Activated CD4-positive, alpha-beta T cell treated with anti-CD3 and anti-CD28 coated beads, Interleukin-2, amount 50 U/mL, for 1 hour (primary cell): Measurements from ENCODE around the gene LPAR1.
"Not testable (repeated sequence)": the region's sequence is repeated elsewhere in the genome, so short reads cannot be mapped to it uniquely, and the experiment has no call there.

ENCODE experiments used
- DNase-seq: peaks from one replicate; pipeline ENCODE4 v3.0.0-alpha.2; 2020

The LPAR1 gene

GRCh38 chr9:110861370-110862110, 176.7 kb downstream of the LPAR1 start:
- not testable (repeated sequence) for DNase-seq

- DNase-seq, result no peak
Measured at GRCh38 chr9:110856772-110857171, 181.5 kb downstream of the LPAR1 start.

DNA sequence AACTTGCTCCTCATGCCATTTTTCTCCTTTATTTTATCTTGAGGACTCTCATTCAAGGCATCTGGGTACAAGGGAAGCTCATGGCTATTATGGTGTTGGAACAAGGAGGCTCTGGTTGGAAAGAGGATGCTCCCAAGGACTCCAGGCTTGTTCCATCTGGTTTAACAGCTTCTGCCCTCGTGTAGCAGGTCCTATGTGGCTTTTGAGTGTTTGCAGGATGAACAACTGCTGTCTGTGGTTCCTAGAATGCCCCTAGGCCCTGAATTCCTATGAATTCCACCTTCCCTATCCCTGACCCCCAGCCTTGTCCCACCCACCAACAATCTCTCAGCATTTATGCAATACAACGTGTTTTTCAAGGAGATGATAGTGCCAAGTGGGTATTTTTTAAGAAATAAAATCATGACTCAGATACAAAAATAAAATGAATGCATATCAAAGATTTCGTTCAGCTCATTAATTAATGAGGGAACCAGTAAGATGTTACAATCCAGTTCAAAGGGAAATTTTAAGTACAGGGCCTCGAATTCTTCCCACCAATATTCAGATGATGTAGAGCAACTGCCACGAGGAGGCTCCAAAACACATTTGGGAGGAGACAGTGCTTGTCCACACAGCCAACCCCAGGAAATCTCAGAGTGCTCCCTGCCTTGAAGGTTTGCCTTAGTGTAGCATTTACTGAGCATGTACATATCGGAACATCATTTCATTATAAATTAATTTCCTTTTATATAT, 187.7 kb downstream of the LPAR1 start:
- DNase-seq, result no peak

GRCh38 chr9:110847671-110848070, 190.6 kb downstream of the LPAR1 start:
- DNase-seq, result no peak

DNA sequence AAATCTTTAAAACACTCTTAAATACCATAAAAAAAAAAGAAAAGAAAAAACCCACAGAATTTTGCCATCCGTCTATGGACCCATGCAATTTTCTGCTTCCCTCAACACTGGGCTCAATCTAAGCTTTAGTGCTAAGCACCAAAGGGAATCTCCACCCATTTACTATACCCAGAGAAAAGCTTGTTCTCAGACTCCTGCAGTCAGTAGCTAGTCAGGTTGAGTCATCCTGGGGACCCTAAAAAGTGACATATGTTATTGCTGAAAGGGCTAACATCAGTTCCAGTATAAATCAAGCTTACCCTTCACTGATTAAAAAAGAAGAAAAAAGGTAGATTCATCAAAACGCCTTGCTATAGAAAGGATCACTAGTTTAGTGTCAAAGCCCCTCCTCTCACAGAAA, 192.1 kb downstream of the LPAR1 start:
- no peak for DNase-seq

DNA sequence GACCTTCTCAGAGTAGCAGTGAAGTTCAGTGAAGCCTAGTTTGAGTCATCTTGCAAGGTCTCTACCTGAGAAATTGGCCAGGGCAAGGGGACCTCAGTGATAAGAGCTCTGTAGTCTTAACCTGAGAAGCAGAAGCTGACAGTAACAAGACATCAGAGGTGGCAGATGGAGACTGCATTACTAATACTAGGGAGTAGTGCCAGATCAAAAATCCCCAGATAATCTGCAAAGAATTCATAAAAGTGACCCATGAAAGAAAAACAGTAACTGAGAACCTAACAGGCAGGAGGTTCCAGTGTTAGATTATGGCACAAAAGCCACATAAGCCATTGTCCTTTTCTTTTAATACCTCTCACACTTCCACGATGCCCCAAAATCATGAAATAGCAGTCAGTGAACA, 194.1 kb downstream of the LPAR1 start:
- DNase-seq, result no peak

DNA sequence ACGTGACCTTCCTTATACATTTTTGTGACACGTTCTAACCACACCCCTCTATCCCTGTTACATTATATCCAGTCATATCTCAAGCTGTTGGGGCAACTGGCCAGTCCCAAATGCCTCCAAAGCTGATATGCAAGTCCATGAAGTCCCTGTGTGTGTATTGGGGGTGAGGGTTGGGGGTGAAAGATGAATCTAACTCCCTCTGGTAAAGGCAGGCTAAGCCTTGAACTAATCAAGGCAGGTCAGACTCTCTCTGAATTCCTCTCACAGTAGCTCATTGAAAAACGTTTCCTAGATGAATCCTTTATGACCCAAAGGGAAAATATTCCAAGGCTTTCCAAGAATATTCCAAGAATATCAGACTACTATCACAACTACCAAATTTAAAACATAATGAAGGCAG, 195.3 kb downstream of the LPAR1 start:
- DNase-seq, result no peak

GRCh38 chr9:110842169-110842568, 196.1 kb downstream of the LPAR1 start:
- DNase-seq, result no peak

DNA sequence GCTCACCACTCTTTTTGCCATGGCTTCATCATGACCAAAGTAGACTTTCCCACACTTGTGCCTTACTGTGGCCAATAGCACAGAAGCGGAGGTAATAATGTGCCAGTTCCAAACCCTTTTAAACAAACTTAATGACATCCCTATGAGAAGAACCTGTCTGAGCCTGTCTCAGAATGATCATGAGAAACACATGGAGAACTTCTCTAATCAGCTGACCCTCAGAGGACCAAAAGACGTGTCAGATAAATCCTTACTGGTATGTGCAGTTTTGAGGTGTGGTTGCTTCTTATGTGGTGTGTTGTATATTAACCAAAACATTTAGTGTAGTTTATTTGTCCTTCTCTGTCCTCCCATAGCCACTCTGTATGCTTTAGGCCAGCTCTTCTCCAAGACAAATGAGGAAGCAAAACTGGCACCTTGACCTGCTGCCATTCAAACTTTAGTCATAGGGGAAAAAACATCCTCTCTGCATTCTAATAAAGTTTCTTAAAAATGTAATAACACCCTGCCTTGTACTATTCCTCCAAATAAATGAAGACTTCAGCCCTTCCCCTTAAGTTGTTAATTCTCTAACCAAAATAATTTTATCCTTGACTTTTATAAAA, 200.8 kb downstream of the LPAR1 start:
- DNase-seq, result no peak

DNA sequence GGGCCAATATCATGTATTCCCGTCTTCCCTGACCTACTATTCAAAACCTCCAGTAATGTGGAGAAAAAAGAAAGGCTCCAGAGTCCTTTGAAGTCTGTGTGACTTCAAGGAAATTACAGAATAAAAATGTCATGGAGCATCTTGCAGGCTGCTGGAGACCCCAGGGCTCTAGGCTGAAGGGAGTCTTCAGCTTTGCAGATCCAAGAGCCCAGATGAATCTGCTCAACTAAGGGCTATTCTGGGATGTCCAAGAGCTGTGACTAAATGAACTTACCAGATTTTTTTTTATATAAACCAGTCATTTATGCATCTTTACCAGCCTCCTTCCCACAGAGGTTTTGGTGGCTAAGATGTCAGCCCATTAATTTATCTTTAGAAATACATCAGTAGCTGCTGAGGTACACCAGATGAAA, 202.4 kb downstream of the LPAR1 start:
- no peak for DNase-seq

DNA sequence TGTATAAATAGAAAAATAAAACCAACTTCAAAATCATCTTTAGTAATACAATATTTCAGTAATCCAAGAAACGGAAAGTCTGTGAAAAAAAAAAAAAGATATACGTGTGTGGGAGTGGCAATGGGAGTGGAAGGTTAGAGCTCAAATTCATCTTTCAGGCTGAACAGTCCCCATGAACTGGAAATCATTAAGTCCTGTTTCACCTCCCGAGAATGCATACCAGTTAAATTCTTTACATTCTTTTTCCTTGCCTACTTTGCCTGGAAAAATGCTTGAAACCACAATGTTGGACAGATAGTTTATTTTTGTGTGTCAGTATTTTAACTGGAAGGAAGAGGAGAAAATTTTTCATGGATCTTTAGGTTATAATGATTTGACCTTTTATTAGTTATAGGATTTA, 202.9 kb downstream of the LPAR1 start:
- no peak for DNase-seq

- no peak for DNase-seq
Measured at GRCh38 chr9:110832926-110833325, 205.3 kb downstream of the LPAR1 start.

DNA sequence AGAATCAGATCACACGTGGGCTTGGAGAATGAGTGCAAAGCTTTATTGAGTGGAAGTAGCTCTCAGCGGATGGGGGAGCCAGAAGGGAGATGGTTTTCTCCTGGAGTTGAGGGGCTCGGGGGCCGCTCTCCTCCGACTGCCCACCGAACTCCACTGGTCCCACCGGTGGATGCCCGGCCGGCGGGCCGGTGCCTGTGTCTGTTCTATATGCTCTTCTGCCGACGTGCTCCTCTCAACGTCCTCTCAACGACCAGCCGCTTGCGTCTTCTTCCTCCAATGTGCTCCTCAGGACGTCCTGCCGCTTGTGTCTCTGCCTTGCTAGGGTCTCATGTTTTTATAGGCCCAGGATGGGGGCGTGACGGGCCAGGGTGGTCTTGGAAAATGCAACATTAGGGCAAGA, 207.8 kb downstream of the LPAR1 start:
- no peak for DNase-seq

- no peak for DNase-seq
Measured at GRCh38 chr9:110828264-110828663, 210.0 kb downstream of the LPAR1 start.

GRCh38 chr9:110826400-110826799, 211.9 kb downstream of the LPAR1 start:
- not testable (repeated sequence) for DNase-seq

DNA sequence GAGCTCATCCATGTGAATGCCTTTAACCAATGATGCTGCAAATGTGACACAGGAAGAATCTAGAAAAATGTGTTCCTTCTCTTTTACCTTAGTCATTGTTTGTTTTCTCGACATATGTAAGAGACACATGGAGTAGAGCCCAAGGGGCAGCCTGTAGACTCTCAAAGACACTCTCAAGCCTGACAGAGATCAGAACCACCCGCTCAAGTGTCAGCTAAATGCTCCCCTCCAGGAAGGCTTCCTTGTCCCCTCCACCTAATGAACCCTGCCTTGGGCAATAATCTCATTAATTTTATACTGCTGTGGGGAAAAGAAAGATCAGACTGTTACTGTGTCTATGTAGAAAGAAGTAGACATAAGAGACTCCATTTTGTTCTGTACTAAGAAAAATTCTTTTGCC, 212.3 kb downstream of the LPAR1 start:
- DNase-seq, result no peak

DNA sequence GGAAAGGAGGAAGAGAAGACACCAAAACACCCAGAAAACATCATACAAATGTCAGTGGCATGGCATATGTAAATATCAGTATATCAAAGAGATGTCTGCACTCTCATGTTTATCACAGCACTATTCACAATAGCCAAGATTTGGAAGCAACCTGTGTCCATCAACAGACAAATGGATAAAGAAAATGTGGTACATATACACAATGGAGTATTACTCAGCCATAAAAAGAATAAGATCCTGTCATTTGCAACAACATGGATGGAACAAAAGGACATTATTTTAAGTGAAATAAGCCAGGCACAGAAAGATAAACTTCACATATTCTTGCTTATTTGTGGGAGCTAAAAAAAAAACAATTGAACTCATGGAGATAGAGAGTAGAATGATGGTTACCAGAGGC, 213.1 kb downstream of the LPAR1 start:
- not testable (repeated sequence) for DNase-seq
